Activated CD8-positive, alpha-beta T cell treated with anti-CD3 and anti-CD28 coated beads for 36 hours (primary cell): ENCODE measurements around the gene UNC5A. TPM values are rescaled to one million over a fixed set of nuclear protein-coding genes. Genes with fewer than 3 reads are reported as not detected.
A peak's percentile ranks its signal among the peaks of the same experiment; 100 is the strongest.

Experiments used
- ATAC-seq: fragments of 200-7000 bp; cut with Tn5 transposase; one replicate; pipeline ENCODE4 v1.10.0; 2021; ENCODE audit warnings: mild to moderate bottlenecking, moderate library complexity
- CTCF ChIA-PET: fragments of 350-600 bp; sonication (Branson Sonifier 250); formaldehyde crosslinking; loops from one replicate; lab custom pipeline; 2021; ENCODE audit warnings: antibody characterized with exemption; lab: Charles Lee
- POLR2A ChIA-PET: fragments of 350-600 bp; sonication (Branson Sonifier 250); formaldehyde crosslinking; loops from one replicate; lab custom pipeline; 2021; ENCODE audit warnings: antibody characterized with exemption; lab: Charles Lee
- DNase-seq: peaks from one replicate; pipeline ENCODE4 v3.0.0-alpha.2; 2020
- H3K27ac Mint-ChIP-seq: one replicate; pipeline ENCODE4 v1.8.0; 2021; ENCODE audit warnings: mild to moderate bottlenecking, mixed read lengths
- H3K27me3 Mint-ChIP-seq: one replicate; pipeline ENCODE4 v1.8.0; 2021; ENCODE audit warnings: mixed read lengths
- H3K36me3 Mint-ChIP-seq: one replicate; pipeline ENCODE4 v1.8.0; 2021; ENCODE audit warnings: low read depth, mixed read lengths
- H3K4me1 Mint-ChIP-seq: one replicate; pipeline ENCODE4 v1.8.0; 2021; ENCODE audit warnings: low read depth, mixed read lengths
- H3K4me3 Mint-ChIP-seq: one replicate; pipeline ENCODE4 v1.8.0; 2021; ENCODE audit warnings: mild to moderate bottlenecking, moderate library complexity, mixed read lengths
- H3K9me3 Mint-ChIP-seq: one replicate; pipeline ENCODE4 v1.8.0; 2021; ENCODE audit warnings: mixed read lengths
- intact Hi-C: fragments of 100-400 bp; cut with micrococcal nuclease; formaldehyde crosslinking; loops from one replicate; pipeline ENCODE4 v1.10.0; 2022
- total RNA-seq, 2 experiments: library from RNA; stranded (reverse); gene quantifications; one replicate each; pipeline ENCODE4 v1.2.3, GENCODE V29; 2021
- TF ChIP-seq, protein P1 (sequence below): fragments of 200-600 bp; IDR thresholded peaks from one replicate; pipeline ENCODE4 v1.8.0; 2022; ENCODE audit warnings: antibody characterized with exemption, mild to moderate bottlenecking

The UNC5A gene
- total RNA-seq, 2 experiments from 2014 or later: not detected

DNA sequence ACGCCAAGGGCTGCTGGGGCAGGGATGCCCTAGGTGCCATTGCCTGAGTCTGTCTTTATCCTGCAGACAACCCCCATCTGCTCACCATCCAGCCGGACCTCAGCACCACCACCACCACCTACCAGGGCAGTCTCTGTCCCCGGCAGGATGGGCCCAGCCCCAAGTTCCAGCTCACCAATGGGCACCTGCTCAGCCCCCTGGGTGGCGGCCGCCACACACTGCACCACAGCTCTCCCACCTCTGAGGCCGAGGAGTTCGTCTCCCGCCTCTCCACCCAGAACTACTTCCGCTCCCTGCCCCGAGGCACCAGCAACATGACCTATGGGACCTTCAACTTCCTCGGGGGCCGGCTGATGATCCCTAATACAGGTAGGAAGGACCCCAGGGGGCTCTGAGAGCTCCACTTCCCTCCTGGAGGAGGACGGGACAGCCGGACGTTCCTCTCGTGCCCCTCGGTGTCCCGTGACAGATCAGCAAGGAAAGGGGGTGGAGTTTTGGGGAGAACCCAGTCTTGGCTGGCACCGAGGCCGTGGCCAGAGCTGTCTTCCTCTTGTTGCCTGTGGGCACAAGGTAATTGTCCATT, 63.9 kb downstream of the UNC5A start:
- TF ChIP-seq, protein P1, sequence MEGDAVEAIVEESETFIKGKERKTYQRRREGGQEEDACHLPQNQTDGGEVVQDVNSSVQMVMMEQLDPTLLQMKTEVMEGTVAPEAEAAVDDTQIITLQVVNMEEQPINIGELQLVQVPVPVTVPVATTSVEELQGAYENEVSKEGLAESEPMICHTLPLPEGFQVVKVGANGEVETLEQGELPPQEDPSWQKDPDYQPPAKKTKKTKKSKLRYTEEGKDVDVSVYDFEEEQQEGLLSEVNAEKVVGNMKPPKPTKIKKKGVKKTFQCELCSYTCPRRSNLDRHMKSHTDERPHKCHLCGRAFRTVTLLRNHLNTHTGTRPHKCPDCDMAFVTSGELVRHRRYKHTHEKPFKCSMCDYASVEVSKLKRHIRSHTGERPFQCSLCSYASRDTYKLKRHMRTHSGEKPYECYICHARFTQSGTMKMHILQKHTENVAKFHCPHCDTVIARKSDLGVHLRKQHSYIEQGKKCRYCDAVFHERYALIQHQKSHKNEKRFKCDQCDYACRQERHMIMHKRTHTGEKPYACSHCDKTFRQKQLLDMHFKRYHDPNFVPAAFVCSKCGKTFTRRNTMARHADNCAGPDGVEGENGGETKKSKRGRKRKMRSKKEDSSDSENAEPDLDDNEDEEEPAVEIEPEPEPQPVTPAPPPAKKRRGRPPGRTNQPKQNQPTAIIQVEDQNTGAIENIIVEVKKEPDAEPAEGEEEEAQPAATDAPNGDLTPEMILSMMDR: no peak
- peaks cover 10% of the 10 kb centered on the region for H3K4me1 Mint-ChIP-seq
- H3K4me3 Mint-ChIP-seq: no peak overlapping the region
- H3K27me3 Mint-ChIP-seq: peaks cover 30% of the 10 kb centered on the region
- ChIA-PET CTCF (interaction anchor here (0.7 to 1.5 kb wide), 2 partner anchors 213 to 217 kb away, joined by 3 to 5 read pairs; no protein-coding TSS in a partner anchor), POLR2A (no interaction called here)
- DNase-seq (no peak), ATAC-seq (no peak)
- intact Hi-C loops: no loop called here
- no peak overlapping the region for H3K27ac Mint-ChIP-seq
- no peaks in the 10 kb centered on the region for H3K36me3 Mint-ChIP-seq
- no peaks in the 10 kb centered on the region for H3K9me3 Mint-ChIP-seq

DNA sequence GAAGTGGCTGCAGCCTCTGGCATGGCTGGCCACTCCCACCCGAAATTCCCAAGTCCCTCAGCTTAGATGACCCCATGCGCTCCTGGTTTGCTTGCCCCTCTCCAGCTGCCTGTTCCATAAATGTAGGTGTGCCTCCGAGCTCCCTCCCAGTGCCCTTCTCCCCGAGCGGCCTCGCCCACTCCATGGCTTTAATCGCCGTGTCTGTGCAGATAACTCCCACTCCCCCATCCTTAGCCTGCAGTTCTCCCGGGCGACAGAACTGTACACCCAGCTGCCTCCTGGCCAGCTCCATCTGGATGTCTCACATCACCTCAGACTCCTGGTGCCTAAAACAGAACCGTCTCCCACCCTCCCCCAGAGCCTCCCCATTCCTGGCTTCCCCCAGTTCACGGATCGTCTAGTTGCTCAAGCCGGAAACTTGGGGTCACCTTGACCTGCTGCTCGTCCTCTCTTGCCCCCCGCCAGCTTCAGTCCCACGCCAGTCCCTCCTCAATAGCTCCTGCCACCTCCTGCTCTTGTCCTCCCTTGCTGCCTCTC, 64.7 kb downstream of the UNC5A start:
- Mint-ChIP-seq H3K4me1 (peaks cover 10% of the 10 kb centered on the region), H3K36me3 (no peaks in the 10 kb centered on the region), H3K27me3 (peaks cover 30% of the 10 kb centered on the region), H3K9me3 (no peaks in the 10 kb centered on the region), H3K27ac (no peak overlapping the region), H3K4me3 (no peak overlapping the region)
- CTCF ChIA-PET: interaction anchor here (0.7 to 1.5 kb wide), 2 partner anchors 214 to 218 kb away, joined by 3 to 5 read pairs; no protein-coding TSS in a partner anchor
- POLR2A ChIA-PET: no interaction called here
- no peak for ATAC-seq
- TF ChIP-seq, protein P1: no peak
- intact Hi-C loops: no loop called here
- no peak for DNase-seq

DNA sequence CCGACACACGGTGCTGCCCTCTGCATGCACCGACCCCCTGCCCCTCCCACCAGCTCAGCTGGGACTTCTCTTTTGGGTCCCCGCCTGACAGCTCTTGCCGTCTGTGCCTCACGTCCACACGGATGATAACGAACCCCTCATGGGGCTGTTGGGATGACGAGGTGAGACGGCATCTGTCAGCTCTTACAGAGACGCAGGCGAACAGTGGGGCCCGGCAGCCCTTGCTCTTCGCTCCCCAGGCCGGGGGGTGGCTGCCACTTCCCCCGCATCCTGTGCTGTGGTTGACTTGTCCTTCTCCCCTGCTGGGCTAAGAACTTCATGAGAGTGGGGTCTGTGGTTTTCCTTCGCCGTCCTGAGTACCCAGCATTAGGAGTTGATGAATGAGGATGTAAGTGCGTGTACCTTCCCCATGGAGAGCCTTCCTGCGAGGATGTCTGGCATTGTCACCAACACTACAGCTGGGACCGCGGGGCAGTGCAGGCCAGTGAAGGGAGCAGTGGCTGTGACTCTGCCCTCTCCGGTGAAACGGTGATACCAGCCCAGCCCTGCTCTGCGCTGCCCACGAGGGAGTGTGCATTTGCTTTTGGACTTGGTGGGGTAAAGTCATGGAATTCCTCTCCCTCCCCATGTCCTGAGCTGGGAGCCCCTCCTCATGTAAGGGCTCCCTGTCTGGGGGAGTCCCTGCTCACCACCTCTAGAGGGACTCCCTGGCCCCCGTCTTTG, 65.6 kb downstream of the UNC5A start:
- Mint-ChIP-seq H3K27ac (no peak overlapping the region), H3K36me3 (no peaks in the 10 kb centered on the region), H3K4me3 (no peak overlapping the region), H3K27me3 (peaks cover 30% of the 10 kb centered on the region), H3K4me1 (peaks cover 10% of the 10 kb centered on the region), H3K9me3 (no peaks in the 10 kb centered on the region)
- ATAC-seq (peak; percentile 71), DNase-seq (peak; percentile 52)
- CTCF ChIA-PET: interaction anchor here (1.5 kb wide), 1 partner anchor 215 kb away, joined by 5 read pairs; no protein-coding TSS in a partner anchor
- POLR2A ChIA-PET: no interaction called here
- TF ChIP-seq, protein P1: no peak
- intact Hi-C loops: no loop called here

GRCh38 chr5:176876506-176877431, 66.4 kb downstream of the UNC5A start:
- Mint-ChIP-seq H3K9me3 (no peaks in the 10 kb centered on the region), H3K4me1 (peaks cover 10% of the 10 kb centered on the region), H3K4me3 (no peak overlapping the region), H3K27ac (no peak overlapping the region), H3K36me3 (no peaks in the 10 kb centered on the region), H3K27me3 (peaks cover 32% of the 10 kb centered on the region)
- CTCF ChIA-PET: no interaction called here
- no peak for DNase-seq
- TF ChIP-seq, protein P1: no peak
- intact Hi-C loops: no loop called here
- POLR2A ChIA-PET: no interaction called here
- no peak for ATAC-seq
